IMR-90 (cell line): ENCODE data around the gene MALRD1. TPM values are rescaled to one million over a fixed set of nuclear protein-coding genes. Genes with fewer than 3 reads are reported as not detected.

Source experiments
- ATAC-seq: fragments of 200-7000 bp; cut with Tn5 transposase; 2 replicates; pipeline ENCODE4 v1.9.1; 2020; ENCODE audit warnings: low read depth, mild to moderate bottlenecking, moderate library complexity
- BruUV-seq: library from RNA; stranded (reverse); fragments of 400-500 nt; replicated peaks from 2 replicates; lab custom pipeline; 2021; lab: Mats Ljungman, UMichigan
- CTCF ChIA-PET: fragments of 300-600 bp; formaldehyde crosslinking; extraction: SDS; loops from one replicate; lab custom pipeline; 2021; ENCODE audit warnings: antibody characterized with exemption; lab: Yijun Ruan, JAX
- POLR2A ChIA-PET: fragments of 300-600 bp; sonication (Branson Sonifier 250); formaldehyde crosslinking; loops from one replicate; lab custom pipeline; 2022; ENCODE audit warnings: antibody characterized with exemption; ENCODE audit not compliant: unreplicated experiment; lab: Charles Lee
- DNase-seq: peaks from one replicate; pipeline ENCODE4 v3.0.0; 2013
- H2AFZ ChIP-seq: replicated peaks from 2 replicates; pipeline ENCODE3; 2013; ENCODE audit warnings: low read length, mild to moderate bottlenecking; ENCODE audit not compliant: poor library complexity
- H2AK5ac ChIP-seq: 2 replicates; pipeline ENCODE4 v1.6.1; 2013; ENCODE audit warnings: low read depth, low read length, inconsistent platforms
- H2AK9ac ChIP-seq: replicated peaks from 2 replicates; pipeline ENCODE3; 2013; ENCODE audit warnings: mild to moderate bottlenecking, low read depth, low read length, moderate library complexity; ENCODE audit not compliant: poor library complexity
- H2BK120ac ChIP-seq: 2 replicates; pipeline ENCODE4 v1.6.1; 2013; ENCODE audit warnings: low read depth, low read length, inconsistent platforms
- H2BK15ac ChIP-seq: 3 replicates; pipeline ENCODE4 v1.6.1; 2013; ENCODE audit warnings: low read depth, low read length, inconsistent platforms
- H2BK20ac ChIP-seq: 2 replicates; pipeline ENCODE4 v1.6.1; 2013; ENCODE audit warnings: low read depth, mild to moderate bottlenecking, inconsistent platforms, low read length, moderate library complexity
- H2BK5ac ChIP-seq: 2 replicates; pipeline ENCODE4 v1.6.1; 2013; ENCODE audit warnings: mild to moderate bottlenecking, low read depth, low read length, inconsistent platforms; ENCODE audit not compliant: poor library complexity, severe bottlenecking
- H3K14ac ChIP-seq: replicated peaks from 2 replicates; pipeline ENCODE4 v1.6.1; 2013; ENCODE audit warnings: low read depth, low read length, inconsistent platforms
- H3K18ac ChIP-seq: 2 replicates; pipeline ENCODE4 v1.6.1; 2013; ENCODE audit warnings: low read depth, low read length, control low read depth
- H3K23ac ChIP-seq: 2 replicates; pipeline ENCODE4 v1.6.1; 2013; ENCODE audit warnings: low read depth, low read length, inconsistent platforms
- H3K27ac ChIP-seq: 2 replicates; pipeline ENCODE4 v1.5.1; 2013; ENCODE audit warnings: mild to moderate bottlenecking, control low read depth, low read length; ENCODE audit not compliant: insufficient read depth
- H3K27me3 ChIP-seq: 2 replicates; pipeline ENCODE4 v1.6.1; 2013; ENCODE audit warnings: low read length; ENCODE audit not compliant: control insufficient read depth, insufficient read depth
- H3K36me3 ChIP-seq: 2 replicates; pipeline ENCODE4 v1.6.1; 2013; ENCODE audit warnings: low read length, mixed read lengths; ENCODE audit not compliant: control insufficient read depth, insufficient read depth
- H3K4ac ChIP-seq: 2 replicates; pipeline ENCODE4 v1.6.1; 2013; ENCODE audit warnings: low read depth, low read length, inconsistent platforms
- H3K4me1 ChIP-seq: 2 replicates; pipeline ENCODE4 v1.6.1; 2013; ENCODE audit warnings: low read length, mixed read lengths; ENCODE audit not compliant: control insufficient read depth, insufficient read depth
- H3K4me2 ChIP-seq: 2 replicates; pipeline ENCODE4 v1.6.1; 2013; ENCODE audit warnings: low read depth, mild to moderate bottlenecking, control low read depth, low read length, moderate library complexity
- H3K4me3 ChIP-seq: 2 replicates; pipeline ENCODE4 v1.5.1; 2013; ENCODE audit warnings: low read depth, mild to moderate bottlenecking, control low read depth, low read length, moderate library complexity; ENCODE audit not compliant: insufficient read depth
- H3K56ac ChIP-seq: 2 replicates; pipeline ENCODE4 v1.6.1; 2013; ENCODE audit warnings: low read length, inconsistent platforms; ENCODE audit not compliant: insufficient read depth; ENCODE audit errors: extremely low read depth
- H3K79me1 ChIP-seq, 2 experiments: 2 replicates each; pipeline ENCODE4 v1.6.1; 2013; ENCODE audit warnings: low read length in 2 of 2, inconsistent platforms in 1 of 2, low read depth in 1 of 2
- H3K9ac ChIP-seq: 2 replicates; pipeline ENCODE4 v1.6.1; 2013; ENCODE audit warnings: low read depth, low read length, control low read depth
- H3K9me1 ChIP-seq: 2 replicates; pipeline ENCODE4 v1.6.1; 2013; ENCODE audit warnings: low read length, inconsistent platforms; ENCODE audit not compliant: insufficient read depth
- H3K9me3 ChIP-seq: 2 replicates; pipeline ENCODE4 v1.6.1; 2013; ENCODE audit warnings: low read length; ENCODE audit not compliant: control insufficient read depth, insufficient read depth
- H4K20me1 ChIP-seq: 2 replicates; pipeline ENCODE4 v1.6.1; 2013; ENCODE audit warnings: low read length, inconsistent platforms; ENCODE audit not compliant: insufficient read depth
- H4K5ac ChIP-seq: 2 replicates; pipeline ENCODE4 v1.6.1; 2013; ENCODE audit warnings: mild to moderate bottlenecking, low read depth, low read length, control low read depth
- H4K8ac ChIP-seq, 2 experiments: 2 replicates each; pipeline ENCODE4 v1.6.1; 2013; ENCODE audit warnings: low read depth in 2 of 2, low read length in 2 of 2, control low read depth in 1 of 2, inconsistent platforms in 1 of 2
- H4K91ac ChIP-seq: 2 replicates; pipeline ENCODE4 v1.6.1; 2013; ENCODE audit warnings: low read depth, low read length, inconsistent platforms; ENCODE audit not compliant: insufficient read depth
- BHLHE40 ChIP-seq: fragments of 150-350 bp; IDR thresholded peaks from 2 replicates; pipeline ENCODE4 v1.6.1; 2016; ENCODE audit warnings: mild to moderate bottlenecking, low read depth, low read length
- CEBPB ChIP-seq: IDR thresholded peaks from 2 replicates; pipeline ENCODE4 v1.6.1; 2012; ENCODE audit warnings: low read depth, low read length, improper control_type of control experiment
- CHD1 ChIP-seq: IDR thresholded peaks from 2 replicates; pipeline ENCODE4 v1.6.1; 2012; ENCODE audit warnings: low read depth, low read length, improper control_type of control experiment
- CTCF ChIP-seq: conservative IDR thresholded peaks from 2 replicates; pipeline ENCODE4 v1.5.1; 2012; ENCODE audit warnings: mild to moderate bottlenecking, low read depth, low read length, improper control_type of control experiment
- ELK1 ChIP-seq: fragments of 150-350 bp; IDR thresholded peaks from 2 replicates; pipeline ENCODE4 v1.6.1; 2016; ENCODE audit warnings: low read depth, mild to moderate bottlenecking, low read length, moderate library complexity, borderline replicate concordance
- FOS ChIP-seq: fragments of 150-350 bp; IDR thresholded peaks from 2 replicates; pipeline ENCODE4 v1.6.1; 2016; ENCODE audit warnings: low read depth, low read length
- MAFK ChIP-seq: IDR thresholded peaks from 2 replicates; pipeline ENCODE4 v1.6.1; 2012; ENCODE audit warnings: low read depth, low read length, improper control_type of control experiment
- MAZ ChIP-seq: IDR thresholded peaks from 2 replicates; pipeline ENCODE4 v1.6.1; 2012; ENCODE audit warnings: low read depth, mild to moderate bottlenecking, low read length, improper control_type of control experiment, moderate library complexity, borderline replicate concordance
- MXI1 ChIP-seq: IDR thresholded peaks from 2 replicates; pipeline ENCODE4 v1.6.1; 2012; ENCODE audit warnings: low read depth, mild to moderate bottlenecking, low read length, moderate library complexity, borderline replicate concordance
- NFE2L2 ChIP-seq: fragments of 150-350 bp; IDR thresholded peaks from 2 replicates; pipeline ENCODE4 v1.6.1; 2016; ENCODE audit warnings: low read depth, mild to moderate bottlenecking, low read length
- POLR2A ChIP-seq: IDR thresholded peaks from 2 replicates; pipeline ENCODE4 v1.6.1; 2012; ENCODE audit warnings: mild to moderate bottlenecking, low read depth, low read length
- RAD21 ChIP-seq: IDR thresholded peaks from 2 replicates; pipeline ENCODE4 v1.6.1; 2012; ENCODE audit warnings: low read length, improper control_type of control experiment
- RCOR1 ChIP-seq: IDR thresholded peaks from 2 replicates; pipeline ENCODE4 v1.6.1; 2012; ENCODE audit warnings: mild to moderate bottlenecking, low read length, improper control_type of control experiment; ENCODE audit not compliant: insufficient replicate concordance
- RFX5 ChIP-seq: IDR thresholded peaks from 2 replicates; pipeline ENCODE4 v1.8.0; 2012; ENCODE audit warnings: low read depth, mild to moderate bottlenecking, low read length, moderate library complexity
- SMC3 ChIP-seq: fragments of 150-350 bp; IDR thresholded peaks from 2 replicates; pipeline ENCODE4 v1.6.1; 2016; ENCODE audit warnings: low read depth, mild to moderate bottlenecking, antibody characterized with exemption, low read length, moderate library complexity
- USF2 ChIP-seq: fragments of 150-350 bp; IDR thresholded peaks from 2 replicates; pipeline ENCODE4 v1.6.1; 2017; ENCODE audit warnings: mild to moderate bottlenecking, antibody characterized with exemption, low read length, low read depth
- WGBS, 2 experiments: methylation state at CpG; one replicate each; pipeline versions ENCODE4 v1.1.5 to v1.1.7; 2013; ENCODE audit warnings: missing lambda C conversion rate in 2 of 2; ENCODE audit not compliant: insufficient read length in 1 of 2; ENCODE audit errors: extremely low coverage in 2 of 2; 5-methylcytosine and 5-hydroxymethylcytosine counted together
- dilution Hi-C: fragments of 300-500 bp; cut with HindIII; formaldehyde crosslinking; loops from one replicate; pipeline ENCODE4 v1.14.3; 2018; ENCODE audit warnings: low sequenced_read_pairs; ENCODE audit not compliant: unreplicated experiment
- in situ Hi-C: fragments of 300-500 bp; cut with MboI; formaldehyde crosslinking; loops from 3 replicates; pipeline ENCODE4 v1.14.3; 2019; ENCODE audit warnings: low sequenced_read_pairs, inconsistent platforms, mixed read lengths
- intact Hi-C: fragments of 100-400 bp; cut with micrococcal nuclease; formaldehyde crosslinking; loops from 2 replicates; pipeline ENCODE4 v1.10.0; 2022
- polyA plus RNA-seq, 3 experiments: library from polyadenylated mRNA; depleted of rRNA; stranded (reverse); fragments of >200 nt; gene quantifications; 2 replicates each; pipeline ENCODE4 v1.2.3, GENCODE V29; 2012; ENCODE audit warnings: low replicate concordance in 1 of 3
- total RNA-seq: library from RNA; depleted of rRNA; stranded (reverse); fragments of >200 nt; gene quantifications from 2 replicates; pipeline ENCODE4 v1.2.3, GENCODE V29; 2012

MALRD1 gene
- total and polyA plus RNA-seq, 2 of the 4 experiments (the other 2 are of a cell fraction) = 0.34 to 1.1 TPM

GRCh38 chr10:19385846-19386450, 337.3 kb downstream of the MALRD1 start:
- H3K4me2 ChIP-seq = no peak overlapping the region
- no TSS peak for BruUV-seq
- no CpG with 5 or more reads among the region's 3 CpGs for WGBS, 2 experiments

More at GRCh38 chr10:19385846-19386450, 337.3 kb downstream of the MALRD1 start:
- Histone ChIP-seq H2BK15ac (no peak overlapping the region), H2BK5ac (no peak overlapping the region), H3K14ac (no peak overlapping the region), H3K23ac (no peak overlapping the region), H4K20me1 (no peaks in the 10 kb centered on the region), H3K9me1 (no peaks in the 10 kb centered on the region), H2BK20ac (no peak overlapping the region), H3K4me1 (no peaks in the 10 kb centered on the region), H3K18ac (no peak overlapping the region), H3K79me1 (no peaks in the 10 kb centered on the region), H3K56ac (no peak overlapping the region), H3K36me3 (no peaks in the 10 kb centered on the region), H2AFZ (no peak overlapping the region), H3K27ac (no peak overlapping the region), H3K9me3 (no peaks in the 10 kb centered on the region), H3K4me3 (no peak overlapping the region), H3K9ac (no peak overlapping the region), H4K8ac (no peak overlapping the region), H4K91ac (no peak overlapping the region), H3K4ac (no peak overlapping the region), H2AK9ac (no peak overlapping the region), H4K5ac (no peak overlapping the region), H2BK120ac (no peak overlapping the region), H2AK5ac (no peak overlapping the region), H3K27me3 (no peaks in the 10 kb centered on the region)
- no peak for ATAC-seq
- intact Hi-C loops (no loop called here), in situ Hi-C loops (no loop called here), dilution Hi-C loops (no loop called here)
- ChIA-PET POLR2A (interaction anchor here (0.6 kb wide), 1 partner anchor 14 kb away, joined by 4 read pairs; no protein-coding TSS in a partner anchor), CTCF (interaction anchor here (0.6 kb wide), 1 partner anchor 480 kb away, joined by 8 read pairs; no protein-coding TSS in a partner anchor)
- DNase-seq = no peak
- TF ChIP-seq CEBPB = no peak
- TF ChIP-seq RCOR1 = no peak
- no peak for TF ChIP-seq USF2
- no peak for TF ChIP-seq POLR2A
- TF ChIP-seq BHLHE40 = no peak
- no peak for TF ChIP-seq MAZ
- no peak for TF ChIP-seq CTCF
- TF ChIP-seq RFX5 = no peak
- TF ChIP-seq MXI1 = no peak
- TF ChIP-seq RAD21 = no peak
- no peak for TF ChIP-seq FOS
- no peak for TF ChIP-seq MAFK
- no peak for TF ChIP-seq ELK1
- no peak for TF ChIP-seq CHD1
- no peak for TF ChIP-seq NFE2L2
- no peak for TF ChIP-seq SMC3
